ENCODE data around the gene ACE. TPM values are rescaled to one million over a fixed set of nuclear protein-coding genes. Genes with fewer than 3 reads are reported as not detected.

Gene ACE
- total RNA-seq, 1 experiment from 2014 or later = 9.1 TPM

GRCh38 chr17:63505341-63505740 is 28.5 kb downstream of the ACE start:
- Histone ChIP-seq H3K9me3 (ENCODE audit: low read length) (no peaks in the 10 kb centered on the region), H3K4me3 (ENCODE audit: low read length) (no peak overlapping the region), H3K36me3 (ENCODE audit: low read depth, low read length) (no peaks in the 10 kb centered on the region), H3K27me3 (ENCODE audit: low read length) (peaks cover 19% of the 10 kb centered on the region; the same call in 1 of the 2 replicates), H3K4me2 (ENCODE audit: low read length) (no peak overlapping the region), H3K4me1 (ENCODE audit: insufficient read depth, low read length) (peaks cover 5% of the 10 kb centered on the region; the same call in 1 of the 2 replicates), H3K79me2 (ENCODE audit: low read length) (no peaks in the 10 kb centered on the region), H3K27ac (ENCODE audit: low read length) (no peak overlapping the region), H4K20me1 (ENCODE audit: low read length) (no peaks in the 10 kb centered on the region), H3K9me2 (replicated peaks; ENCODE audit: low read length) (no peaks in the 10 kb centered on the region), H3K9ac (ENCODE audit: low read length) (no peak overlapping the region), H3F3A (ENCODE audit: low read length, unreplicated experiment) (no peaks in the 10 kb centered on the region), H2AFZ (ENCODE audit: low read length) (no peak overlapping the region)
- TF ChIP-seq EZH2 (IDR thresholded peaks at IDR 0.05; ENCODE audit: low read length, unreplicated experiment) (no peak), EZH2phosphoT487 (IDR thresholded peaks at IDR 0.05; ENCODE audit: borderline replicate concordance, low read length) (no peak), CTCF (conservative IDR thresholded peaks at IDR 0.05; ENCODE audit: low read depth, low read length) (no peak)
- ATAC-seq = no peak
- no TSS peak for BruUV-seq (replicated peaks)
- POLR2A ChIA-PET (ENCODE audit: unreplicated experiment) = interaction anchor here (0.7 kb wide), 1 partner anchor 387 kb away, joined by 4 read pairs; no protein-coding TSS in a partner anchor
- CTCF ChIA-PET = no interaction called here
- no peak for DNase-seq
- intact Hi-C loops (cut with micrococcal nuclease) = no loop called here

DNA sequence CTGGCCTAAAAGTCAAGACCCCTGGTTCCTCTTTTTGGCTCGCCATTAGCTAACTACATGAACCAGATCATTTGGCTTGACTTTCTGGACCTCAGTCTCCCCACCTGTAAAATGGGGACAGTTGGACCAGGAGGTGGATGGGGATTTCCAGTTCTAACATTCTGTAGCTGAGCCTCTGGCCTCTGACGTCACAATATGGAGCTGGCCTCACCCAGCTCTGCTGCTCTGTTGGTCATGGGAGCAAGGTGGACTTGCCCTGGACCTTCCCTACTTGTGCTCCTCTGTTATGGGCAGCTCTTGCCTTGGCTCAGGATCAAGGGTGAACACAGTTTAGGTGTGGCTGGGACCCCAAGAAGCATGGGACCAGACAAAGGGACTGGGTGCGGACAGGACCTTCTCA is 29.8 kb downstream of the ACE start:
- Histone ChIP-seq H3K4me3 (ENCODE audit: low read length) (no peak overlapping the region), H3K4me2 (ENCODE audit: low read length) (no peak overlapping the region), H3K9me2 (replicated peaks; ENCODE audit: low read length) (no peaks in the 10 kb centered on the region), H4K20me1 (ENCODE audit: low read length) (no peaks in the 10 kb centered on the region), H3K9me3 (ENCODE audit: low read length) (no peaks in the 10 kb centered on the region), H3F3A (ENCODE audit: low read length, unreplicated experiment) (no peaks in the 10 kb centered on the region), H3K9ac (ENCODE audit: low read length) (no peak overlapping the region), H3K27me3 (ENCODE audit: low read length) (peaks cover 16% of the 10 kb centered on the region; the same call in 1 of the 2 replicates), H3K27ac (ENCODE audit: low read length) (no peak overlapping the region), H3K79me2 (ENCODE audit: low read length) (no peaks in the 10 kb centered on the region), H3K36me3 (ENCODE audit: low read depth, low read length) (no peaks in the 10 kb centered on the region), H3K4me1 (ENCODE audit: insufficient read depth, low read length) (peaks cover 5% of the 10 kb centered on the region; the same call in 1 of the 2 replicates), H2AFZ (ENCODE audit: low read length) (no peak overlapping the region)
- no peak for DNase-seq
- TF ChIP-seq EZH2 (IDR thresholded peaks at IDR 0.05; ENCODE audit: low read length, unreplicated experiment) = no peak
- TF ChIP-seq CTCF (conservative IDR thresholded peaks at IDR 0.05; ENCODE audit: low read depth, low read length) = no peak
- no peak for TF ChIP-seq EZH2phosphoT487 (IDR thresholded peaks at IDR 0.05; ENCODE audit: borderline replicate concordance, low read length)
- BruUV-seq (replicated peaks) = no TSS peak
- CTCF ChIA-PET = no interaction called here
- POLR2A ChIA-PET (ENCODE audit: unreplicated experiment) = no interaction called here
- intact Hi-C loops (cut with micrococcal nuclease) = no loop called here
- ATAC-seq = no peak

DNA sequence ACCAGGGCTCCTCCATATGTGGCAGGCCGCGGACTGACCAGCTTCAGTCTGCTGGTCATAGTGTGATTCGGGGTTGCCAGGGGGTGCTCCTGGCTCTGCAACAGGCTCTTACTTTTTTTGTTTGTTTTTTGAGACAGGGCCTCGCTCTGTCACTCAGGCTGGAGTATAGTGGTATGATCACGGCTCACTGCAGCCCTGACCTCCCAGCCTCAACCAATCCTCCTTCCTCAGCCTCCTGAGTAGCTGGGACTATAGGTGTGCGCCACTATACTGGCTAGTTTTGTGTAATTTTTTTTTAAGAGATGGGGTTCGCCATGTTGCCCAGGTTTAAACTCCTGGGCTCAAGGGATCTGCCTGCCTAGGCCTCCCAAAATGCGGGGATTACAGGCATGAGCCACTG is 34.5 kb downstream of the ACE start:
- no TSS peak for BruUV-seq (replicated peaks)
- H3K27ac ChIP-seq (ENCODE audit: low read length) = no peak overlapping the region
- POLR2A ChIA-PET (ENCODE audit: unreplicated experiment) = interaction anchor here (0.6 kb wide), 1 partner anchor 12 kb away, joined by 3 read pairs; no protein-coding TSS in a partner anchor
- no peaks in the 10 kb centered on the region for H3K9me3 ChIP-seq (ENCODE audit: low read length)
- H3K9ac ChIP-seq (ENCODE audit: low read length) = no peak overlapping the region
- CTCF ChIA-PET = no interaction called here
- ATAC-seq = no peak
- no peaks in the 10 kb centered on the region for H3F3A ChIP-seq (ENCODE audit: low read length, unreplicated experiment)
- H4K20me1 ChIP-seq (ENCODE audit: low read length) = no peaks in the 10 kb centered on the region
- no peaks in the 10 kb centered on the region for H3K27me3 ChIP-seq (ENCODE audit: low read length)
- intact Hi-C loops (cut with micrococcal nuclease) = no loop called here
- no peak overlapping the region for H3K4me3 ChIP-seq (ENCODE audit: low read length)
- H3K4me1 ChIP-seq (ENCODE audit: insufficient read depth, low read length) = no peaks in the 10 kb centered on the region
- no peaks in the 10 kb centered on the region for H3K79me2 ChIP-seq (ENCODE audit: low read length)
- H3K36me3 ChIP-seq (ENCODE audit: low read depth, low read length) = no peaks in the 10 kb centered on the region
- H3K9me2 ChIP-seq (replicated peaks; ENCODE audit: low read length) = no peaks in the 10 kb centered on the region
- no peak for TF ChIP-seq EZH2phosphoT487 (IDR thresholded peaks at IDR 0.05; ENCODE audit: borderline replicate concordance, low read length)
- no peak overlapping the region for H2AFZ ChIP-seq (ENCODE audit: low read length)
- no peak for DNase-seq
- no peak overlapping the region for H3K4me2 ChIP-seq (ENCODE audit: low read length)

All from PC-3 (cell line).